ENCODE results near the gene TRMT2A.
"Not testable (repeated sequence)": the region's sequence is repeated elsewhere in the genome, so short reads cannot be mapped to it uniquely, and the experiment has no call there.

Gene TRMT2A

GRCh38 chr22:20116951-20117632 is at the start of gene TRMT2A:
TRMT2A (minus strand) TSS chr22:20117226; CDS start chr22:20116906, 320 bp downstream.
- peak; percentile 97 for DNase-seq

GRCh38 chr22:20166703-20167102 is 49.7 kb upstream of the TRMT2A start:
- DNase-seq = no peak

GRCh38 chr22:20165913-20166312 is 48.9 kb upstream of the TRMT2A start:
- DNase-seq = no peak

GRCh38 chr22:20165421-20165820 is 48.4 kb upstream of the TRMT2A start:
- no peak for DNase-seq

GRCh38 chr22:20164863-20165262 is 47.8 kb upstream of the TRMT2A start:
- no peak for DNase-seq

- no peak for DNase-seq
These were observed 43.0 kb upstream of the TRMT2A start for GRCh38 chr22:20160041-20160440.

- DNase-seq = not testable (repeated sequence)
These were observed 42.5 kb upstream of the TRMT2A start for GRCh38 chr22:20159531-20159930.

GRCh38 chr22:20159076-20159475 is 42.0 kb upstream of the TRMT2A start:
- DNase-seq = peak; percentile 72

GRCh38 chr22:20158391-20159036 is 41.5 kb upstream of the TRMT2A start:
- DNase-seq = no peak

- DNase-seq = no peak
These were observed 40.6 kb upstream of the TRMT2A start for GRCh38 chr22:20157430-20158183.

GRCh38 chr22:20156611-20157429 is 39.8 kb upstream of the TRMT2A start:
- peak; percentile 86 for DNase-seq

GRCh38 chr22:20156042-20156389 is 39.0 kb upstream of the TRMT2A start:
- DNase-seq = no peak

GRCh38 chr22:20155330-20156041 is 38.5 kb upstream of the TRMT2A start:
- DNase-seq = peak; percentile 92

- peak; percentile 25 for DNase-seq
These were observed 37.7 kb upstream of the TRMT2A start for GRCh38 chr22:20154602-20155187.

- no peak for DNase-seq
These were observed 36.9 kb upstream of the TRMT2A start for GRCh38 chr22:20153945-20154344.

GRCh38 chr22:20152464-20152890 is 35.5 kb upstream of the TRMT2A start:
- no peak for DNase-seq

GRCh38 chr22:20151276-20151588 is 34.2 kb upstream of the TRMT2A start:
- DNase-seq = no peak

GRCh38 chr22:20150381-20151275 is 33.6 kb upstream of the TRMT2A start, which contains the start of gene CCDC188:
CCDC188 (minus strand) TSS chr22:20151055; CDS start chr22:20150986, 69 bp downstream.
- no peak for DNase-seq

GRCh38 chr22:20149257-20150250 is 32.5 kb upstream of the TRMT2A start:
- DNase-seq = no peak

GRCh38 chr22:20148414-20148813 is 31.4 kb upstream of the TRMT2A start:
- no peak for DNase-seq
